ENCODE results near the gene IRF7.
A peak's percentile ranks its signal among the peaks of the same experiment; 100 is the strongest.
"Not testable (repeated sequence)": the region's sequence is repeated elsewhere in the genome, so short reads cannot be mapped to it uniquely, and the experiment has no call there.

The IRF7 gene

GRCh38 chr11:575313-575995, 40.3 kb downstream of the IRF7 start:
- H3K4me1 Mint-ChIP-seq: peaks cover 48% of the 10 kb centered on the region

DNA sequence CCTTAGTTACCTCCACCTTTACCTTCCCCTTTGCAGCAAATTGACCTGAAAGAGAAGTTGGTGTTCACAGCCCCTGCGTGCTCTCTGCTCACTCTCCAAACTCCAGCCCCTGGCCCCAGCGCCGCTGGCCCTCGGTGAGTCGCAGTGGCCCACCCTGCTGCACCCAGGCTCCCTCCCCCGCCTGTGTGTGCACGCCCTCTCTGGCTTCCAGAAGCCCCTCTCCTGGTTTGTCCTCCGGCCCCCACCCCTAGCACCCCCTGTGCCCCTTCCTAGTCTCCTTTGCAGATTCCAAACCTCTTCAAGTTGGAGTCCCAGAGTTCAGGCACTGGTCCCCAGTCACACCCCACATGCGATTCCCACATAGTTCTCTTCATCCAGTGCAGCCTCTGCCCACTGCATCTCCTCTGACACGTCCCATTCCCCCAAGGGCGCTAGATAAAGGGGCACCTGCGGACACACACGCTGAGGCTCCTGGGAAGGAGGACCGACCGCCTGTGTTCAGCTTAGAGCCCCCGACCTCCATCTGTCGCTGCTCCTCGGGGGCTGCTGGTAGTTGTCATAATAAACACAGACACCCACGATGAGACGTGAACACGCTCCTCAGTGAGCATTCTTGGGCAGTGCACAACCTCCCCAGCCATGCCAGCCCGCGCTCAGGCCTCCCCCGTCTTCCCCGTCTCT, 41.0 kb downstream of the IRF7 start:
- ATAC-seq: no peak
- no peaks in the 10 kb centered on the region for H3K9me3 Mint-ChIP-seq
- peak overlapping the region; percentile 63 for H3K4me3 Mint-ChIP-seq
- peaks cover 16% of the 10 kb centered on the region for H3K27me3 Mint-ChIP-seq
- peaks cover 41% of the 10 kb centered on the region for H3K4me1 Mint-ChIP-seq
- no peaks in the 10 kb centered on the region for H3K36me3 Mint-ChIP-seq
- H3K27ac Mint-ChIP-seq: no peak overlapping the region

More at GRCh38 chr11:575313-575995, 40.3 kb downstream of the IRF7 start:
- ATAC-seq: peak; percentile 75
- Mint-ChIP-seq H3K27me3 (peaks cover 16% of the 10 kb centered on the region), H3K27ac (peak overlapping the region; percentile 99), H3K36me3 (no peaks in the 10 kb centered on the region), H3K9me3 (no peaks in the 10 kb centered on the region), H3K4me3 (peak overlapping the region; percentile 96)

GRCh38 chr11:574031-574570, 41.6 kb downstream of the IRF7 start:
- H3K27ac Mint-ChIP-seq, ATAC-seq, H3K4me3 Mint-ChIP-seq, H3K9me3 Mint-ChIP-seq, H3K36me3 Mint-ChIP-seq: not testable (repeated sequence)
- peaks cover 16% of the 10 kb centered on the region for H3K27me3 Mint-ChIP-seq
- H3K4me1 Mint-ChIP-seq: peaks cover 34% of the 10 kb centered on the region

DNA sequence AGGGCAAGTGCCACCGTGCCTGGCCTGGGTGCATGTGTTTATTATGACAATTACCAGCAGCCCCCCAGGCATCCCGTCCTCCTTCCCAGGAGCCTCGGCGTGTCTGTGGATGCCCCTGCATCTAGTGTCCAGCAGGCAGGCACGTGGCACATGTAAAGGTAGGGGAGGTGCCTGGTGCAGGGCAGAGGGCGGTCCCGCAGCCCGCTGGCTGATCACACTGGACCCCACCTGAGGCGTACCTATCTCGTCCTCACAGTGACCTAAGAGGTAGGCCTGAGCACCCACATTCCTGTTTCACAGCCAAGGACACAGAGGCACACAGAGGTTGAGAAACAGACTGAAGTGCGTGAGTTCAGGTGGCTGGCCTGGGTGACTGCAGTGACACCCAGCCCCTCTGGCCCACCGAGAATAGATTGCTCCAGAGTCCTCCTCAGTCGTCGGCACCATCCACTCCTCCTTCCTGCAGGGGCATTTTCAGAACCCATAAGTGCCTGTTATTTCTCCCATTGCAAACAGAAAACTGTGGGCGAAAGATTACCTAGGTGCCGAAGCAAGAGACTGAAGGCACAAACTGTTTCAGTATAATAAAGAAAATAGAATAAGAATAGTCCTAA, 42.5 kb downstream of the IRF7 start:
- ATAC-seq: no peak
- H3K27ac Mint-ChIP-seq: no peak overlapping the region
- no peaks in the 10 kb centered on the region for H3K36me3 Mint-ChIP-seq
- no peaks in the 10 kb centered on the region for H3K9me3 Mint-ChIP-seq
- H3K27me3 Mint-ChIP-seq: peaks cover 16% of the 10 kb centered on the region
- H3K4me3 Mint-ChIP-seq: no peak overlapping the region
- H3K4me1 Mint-ChIP-seq: peaks cover 26% of the 10 kb centered on the region

- Mint-ChIP-seq H3K4me3 (no peak overlapping the region), H3K27me3 (peaks cover 16% of the 10 kb centered on the region), H3K27ac (no peak overlapping the region), H3K4me1 (peaks cover 14% of the 10 kb centered on the region), H3K9me3 (no peaks in the 10 kb centered on the region), H3K36me3 (no peaks in the 10 kb centered on the region)
- ATAC-seq: no peak
Observed at GRCh38 chr11:571802-572185, 44.0 kb downstream of the IRF7 start.

DNA sequence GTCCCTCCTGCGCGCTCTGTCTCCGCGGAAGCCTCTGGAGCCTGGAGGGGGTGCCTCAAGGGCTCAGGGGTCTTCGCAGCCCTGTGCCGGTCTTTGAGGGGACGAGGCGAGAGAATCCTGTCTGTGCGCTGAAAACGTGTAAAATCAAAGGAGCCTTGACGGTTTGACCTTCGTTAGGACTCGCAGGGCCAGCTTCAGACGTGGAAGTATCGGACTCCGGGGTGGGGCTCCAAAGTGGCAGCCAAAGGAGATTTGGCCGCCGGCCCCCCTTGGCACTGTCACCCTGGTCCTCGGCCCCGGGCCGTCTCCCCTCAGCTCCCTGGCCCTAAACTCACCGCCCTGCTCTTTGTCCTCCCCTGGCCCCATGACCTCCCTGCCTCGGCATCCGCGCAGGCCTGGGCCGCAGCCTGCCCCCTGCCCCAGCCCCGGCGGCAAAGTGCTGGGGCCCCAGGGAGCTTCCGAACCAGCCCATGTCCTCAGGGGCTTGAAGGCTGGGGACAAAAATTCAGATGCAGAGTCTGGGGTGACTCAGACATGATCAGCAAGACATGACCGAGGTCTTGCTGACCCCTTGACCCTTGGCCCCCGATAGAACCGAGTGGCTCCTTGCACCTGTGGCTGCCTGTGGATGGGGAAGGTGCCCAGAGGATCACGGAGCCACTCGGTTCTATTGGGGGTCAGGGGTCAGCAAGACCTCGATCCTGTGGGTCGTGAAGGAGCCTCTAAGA, 46.4 kb downstream of the IRF7 start:
- ATAC-seq: no peak
- Mint-ChIP-seq H3K4me3 (peak overlapping the region; percentile 80), H3K4me1 (peaks cover 3% of the 10 kb centered on the region), H3K27ac (peak overlapping the region; percentile 54), H3K9me3 (no peaks in the 10 kb centered on the region), H3K27me3 (peaks cover 4% of the 10 kb centered on the region), H3K36me3 (no peaks in the 10 kb centered on the region)

DNA sequence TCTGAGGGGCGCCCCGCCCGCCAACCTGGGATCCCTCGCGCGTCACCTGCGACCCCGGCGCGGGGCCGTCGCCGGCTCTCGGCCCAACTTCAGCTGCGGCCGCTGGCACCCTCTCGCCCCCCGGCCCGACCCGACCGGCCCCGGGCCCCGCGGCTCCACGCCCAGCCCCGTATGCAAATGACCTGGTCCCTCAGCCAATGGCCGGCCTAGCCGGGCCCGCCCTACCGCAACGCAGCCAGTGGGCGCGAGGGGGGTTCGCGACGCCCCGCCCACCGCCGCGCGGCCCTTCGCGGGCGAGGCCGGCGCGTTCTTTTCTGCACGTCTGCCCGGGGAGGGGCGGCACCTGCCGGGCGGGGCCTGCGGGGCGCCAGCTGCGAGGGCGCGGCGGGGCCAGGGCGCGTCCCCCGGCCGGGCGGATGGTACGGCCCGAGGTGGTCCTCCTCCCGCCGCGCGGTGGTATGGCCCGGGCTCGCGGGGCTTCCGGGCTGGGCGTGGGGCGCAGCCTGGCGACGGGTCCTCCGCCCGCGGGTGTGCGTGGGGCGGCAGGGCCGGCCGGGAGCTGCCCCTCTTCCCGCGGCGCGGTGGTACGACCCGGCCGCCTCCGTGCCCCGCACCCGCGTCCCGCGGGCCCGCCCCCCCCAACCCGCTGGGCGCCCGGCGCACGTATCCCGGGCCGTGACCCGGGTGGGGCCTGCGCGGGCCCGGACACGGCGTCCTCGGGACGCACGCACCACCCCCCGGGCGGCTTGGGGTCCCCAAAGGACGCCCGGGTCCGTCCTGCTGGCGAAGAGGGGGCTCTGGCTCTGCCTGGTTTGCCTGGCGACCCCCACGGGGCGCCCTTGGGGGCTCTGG, 47.2 kb downstream of the IRF7 start:
- peak; percentile 93 for ATAC-seq
- H3K36me3 Mint-ChIP-seq: peaks cover 4% of the 10 kb centered on the region
- peak overlapping the region; percentile 80 for H3K4me3 Mint-ChIP-seq
- H3K4me1 Mint-ChIP-seq: no peaks in the 10 kb centered on the region
- H3K27me3 Mint-ChIP-seq: no peaks in the 10 kb centered on the region
- peak overlapping the region; percentile 54 for H3K27ac Mint-ChIP-seq
- no peaks in the 10 kb centered on the region for H3K9me3 Mint-ChIP-seq

DNA sequence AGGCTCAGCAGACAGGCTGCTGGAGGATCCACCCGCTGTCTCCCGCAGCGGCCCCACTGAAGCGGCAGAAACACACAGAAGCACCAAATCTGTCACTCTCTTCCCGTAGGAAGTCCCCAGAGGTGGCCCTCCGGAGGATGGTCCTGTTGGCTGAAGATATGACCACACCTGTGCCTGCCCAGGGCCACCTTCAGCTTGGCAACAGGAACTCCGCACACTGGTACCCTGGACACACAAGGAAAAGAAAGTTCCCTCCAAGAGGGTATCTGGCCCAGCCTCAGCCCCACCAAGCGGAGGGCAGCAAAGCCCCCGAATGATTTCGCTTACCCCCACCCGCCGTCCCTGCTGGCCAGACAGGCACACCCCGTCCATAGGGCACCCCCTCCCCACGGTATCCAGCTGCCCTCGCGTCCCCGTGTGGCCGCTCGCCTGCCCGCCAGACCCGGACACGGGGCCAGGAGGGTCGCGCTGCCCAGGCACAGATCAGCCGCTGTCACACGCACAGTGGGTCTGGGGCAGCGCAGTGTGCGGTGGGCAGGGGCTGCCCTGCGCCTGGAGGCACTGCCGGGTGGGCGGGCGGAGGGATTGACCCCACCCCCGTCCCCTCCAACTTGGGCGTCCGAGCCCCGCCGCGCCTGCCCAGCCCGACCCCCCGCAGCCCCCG, 48.0 kb downstream of the IRF7 start:
- Mint-ChIP-seq H3K36me3 (peaks cover 5% of the 10 kb centered on the region), H3K27me3 (no peaks in the 10 kb centered on the region), H3K4me1 (no peaks in the 10 kb centered on the region), H3K4me3 (peak overlapping the region; percentile 63), H3K9me3 (no peaks in the 10 kb centered on the region), H3K27ac (no peak overlapping the region)
- ATAC-seq: peak; percentile 4

GRCh38 chr11:567011-567628, 48.6 kb downstream of the IRF7 start:
- H3K4me3 Mint-ChIP-seq: peak overlapping the region; percentile 63
- no peak for ATAC-seq
- H3K9me3 Mint-ChIP-seq: no peaks in the 10 kb centered on the region
- no peaks in the 10 kb centered on the region for H3K4me1 Mint-ChIP-seq
- no peaks in the 10 kb centered on the region for H3K27me3 Mint-ChIP-seq
- no peak overlapping the region for H3K27ac Mint-ChIP-seq
- peaks cover 5% of the 10 kb centered on the region for H3K36me3 Mint-ChIP-seq

DNA sequence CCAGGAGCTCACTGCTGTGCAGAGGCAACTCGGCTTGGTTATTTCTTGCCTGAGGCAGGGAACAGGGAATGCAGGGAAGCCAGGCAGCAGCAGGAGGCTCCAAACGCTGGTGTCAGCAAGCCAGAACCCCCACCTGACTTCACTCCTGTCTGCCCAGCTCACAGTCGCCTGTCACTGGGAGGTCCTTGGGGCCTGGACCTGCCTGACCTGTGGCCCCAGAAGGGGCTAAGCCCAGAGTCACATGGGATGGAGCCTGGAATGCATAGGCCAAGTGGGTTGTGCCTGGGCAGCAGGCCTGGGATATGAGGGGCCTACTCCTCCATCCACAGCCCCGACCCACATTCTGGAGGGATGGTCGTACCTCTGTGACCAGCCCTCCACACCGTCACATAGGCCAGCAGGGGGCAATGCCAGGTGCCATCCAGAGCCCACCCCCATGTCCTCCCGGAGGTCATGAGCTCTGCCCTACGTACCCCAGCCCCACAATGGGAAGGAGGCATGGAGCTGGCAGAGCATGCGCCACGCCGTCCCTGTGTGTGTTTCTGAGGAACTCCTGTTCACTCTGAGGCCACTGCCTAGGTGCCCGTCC, 49.7 kb downstream of the IRF7 start:
- Mint-ChIP-seq H3K27me3 (no peaks in the 10 kb centered on the region), H3K4me1 (peaks cover 8% of the 10 kb centered on the region), H3K4me3 (no peak overlapping the region), H3K27ac (no peak overlapping the region), H3K9me3 (no peaks in the 10 kb centered on the region), H3K36me3 (peaks cover 5% of the 10 kb centered on the region)
- no peak for ATAC-seq

- no peak for ATAC-seq
- H3K27ac Mint-ChIP-seq: no peak overlapping the region
Observed at GRCh38 chr11:563812-564578, 51.8 kb downstream of the IRF7 start.

DNA sequence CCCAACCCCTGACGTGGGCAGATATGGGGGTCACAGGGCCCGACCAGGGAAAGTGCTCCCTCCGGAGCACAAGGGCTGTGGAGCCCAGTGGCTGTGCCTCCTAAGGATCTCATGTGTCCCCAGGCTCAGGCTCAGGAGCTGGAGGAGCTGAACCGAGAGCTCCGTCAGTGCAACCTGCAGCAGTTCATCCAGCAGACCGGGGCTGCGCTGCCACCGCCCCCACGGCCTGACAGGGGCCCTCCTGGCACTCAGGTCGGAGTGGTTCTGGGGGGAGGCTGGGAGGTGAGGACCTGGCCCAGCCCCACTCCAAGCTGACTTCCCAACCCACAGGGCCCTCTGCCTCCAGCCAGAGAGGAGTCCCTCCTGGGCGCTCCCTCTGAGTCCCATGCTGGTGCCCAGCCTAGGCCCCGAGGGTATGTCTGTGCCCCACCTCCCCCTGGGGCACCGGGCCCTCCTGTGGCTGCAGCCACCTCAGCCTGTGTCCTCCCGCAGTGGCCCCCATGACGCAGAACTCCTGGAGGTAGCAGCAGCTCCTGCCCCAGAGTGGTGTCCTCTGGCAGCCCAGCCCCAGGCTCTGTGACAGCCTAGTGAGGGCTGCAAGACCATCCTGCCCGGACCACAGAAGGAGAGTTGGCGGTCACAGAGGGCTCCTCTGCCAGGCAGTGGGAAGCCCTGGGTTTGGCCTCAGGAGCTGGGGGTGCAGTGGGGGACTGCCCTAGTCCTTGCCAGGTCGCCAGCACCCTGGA, 52.5 kb downstream of the IRF7 start:
- peaks cover 5% of the 10 kb centered on the region for H3K36me3 Mint-ChIP-seq
- H3K4me3 Mint-ChIP-seq: no peak overlapping the region
- peaks cover 21% of the 10 kb centered on the region for H3K4me1 Mint-ChIP-seq
- H3K9me3 Mint-ChIP-seq: no peaks in the 10 kb centered on the region
- no peak for ATAC-seq
- no peak overlapping the region for H3K27ac Mint-ChIP-seq
- no peaks in the 10 kb centered on the region for H3K27me3 Mint-ChIP-seq

More at GRCh38 chr11:563812-564578, 51.8 kb downstream of the IRF7 start:
- Mint-ChIP-seq H3K4me3 (no peak overlapping the region), H3K9me3 (no peaks in the 10 kb centered on the region), H3K4me1 (peaks cover 21% of the 10 kb centered on the region), H3K27me3 (no peaks in the 10 kb centered on the region), H3K36me3 (peaks cover 5% of the 10 kb centered on the region)
